GM18861 (cell line): ENCODE data around the gene GRPR.
"Not testable (repeated sequence)": the region's sequence is repeated elsewhere in the genome, so short reads cannot be mapped to it uniquely, and the experiment has no call there.

Experiments used
- ATAC-seq: cut with Tn5 transposase; IDR thresholded peaks from one replicate; pipeline ENCODE4 v1.9.1; 2021; ENCODE audit not compliant: unreplicated experiment

GRPR gene

GRCh38 chrX:16136080-16136479, 12.7 kb downstream of the GRPR start:
- no peak for ATAC-seq

- peak; percentile 78 for ATAC-seq
Measured at GRCh38 chrX:16137416-16138107, 14.2 kb downstream of the GRPR start.

- ATAC-seq, result peak; percentile 29
Measured at GRCh38 chrX:16138108-16138427, 14.7 kb downstream of the GRPR start.

GRCh38 chrX:16140448-16140847, 17.1 kb downstream of the GRPR start:
- no peak for ATAC-seq

- ATAC-seq, result no peak
Measured at GRCh38 chrX:16140983-16141382, 17.6 kb downstream of the GRPR start.

- no peak for ATAC-seq
Measured at GRCh38 chrX:16141422-16142245, 18.3 kb downstream of the GRPR start.

- no peak for ATAC-seq
Measured at GRCh38 chrX:16142246-16142558, 18.8 kb downstream of the GRPR start.

- no peak for ATAC-seq
Measured at GRCh38 chrX:16143968-16144367, 20.6 kb downstream of the GRPR start.

- ATAC-seq, result no peak
Measured at GRCh38 chrX:16144420-16144819, 21.1 kb downstream of the GRPR start.

- not testable (repeated sequence) for ATAC-seq
Measured at GRCh38 chrX:16145093-16145492, 21.7 kb downstream of the GRPR start.

- no peak for ATAC-seq
Measured at GRCh38 chrX:16145656-16146055, 22.3 kb downstream of the GRPR start.

- ATAC-seq, result no peak
Measured at GRCh38 chrX:16148896-16149295, 25.5 kb downstream of the GRPR start.

- ATAC-seq, result no peak
Measured at GRCh38 chrX:16155581-16156096, 32.3 kb downstream of the GRPR start.

- ATAC-seq, result no peak
Measured at GRCh38 chrX:16156692-16157331, 33.4 kb downstream of the GRPR start.

GRCh38 chrX:16160729-16161128, 37.4 kb downstream of the GRPR start:
- ATAC-seq, result no peak

- not testable (repeated sequence) for ATAC-seq
Measured at GRCh38 chrX:16161173-16161572, 37.8 kb downstream of the GRPR start.

GRCh38 chrX:16162391-16162790, 39.0 kb downstream of the GRPR start:
- ATAC-seq, result no peak

GRCh38 chrX:16164748-16165147, 41.4 kb downstream of the GRPR start:
- ATAC-seq, result no peak

- ATAC-seq, result no peak
Measured at GRCh38 chrX:16167181-16167580, 43.8 kb downstream of the GRPR start, which contains the start of gene MAGEB17. TSS of gene MAGEB17 (plus strand) at chrX:16167481. CDS start at chrX:16170383, 2,902 bp downstream.

GRCh38 chrX:16171039-16171438, 47.7 kb downstream of the GRPR start:
- no peak for ATAC-seq

- no peak for ATAC-seq
Measured at GRCh38 chrX:16171944-16172343, 48.6 kb downstream of the GRPR start.

GRCh38 chrX:16172391-16172790, 49.0 kb downstream of the GRPR start:
- no peak for ATAC-seq
